ENCODE measurements around the gene PEA15. TPM values are rescaled to one million over a fixed set of nuclear protein-coding genes. Genes with fewer than 3 reads are reported as not detected.

Gene PEA15
- total RNA-seq (10 to 100 TPM in 1 of 2 experiments, 1 to 10 TPM in 1; 9.4 to 10.3 TPM), total RNA-seq (11.4 to 192 (median 42.1) reads per million in 172 experiments)
- 42.2 TPM for polyA plus RNA-seq (2013, experiment 1 of 2)
- polyA plus RNA-seq (2013, experiment 2 of 2): 39.0 TPM

- peak; percentile 30 to 85 (median 66) for DNase-seq
- ATAC-seq (ENCODE audit: poor library complexity): peak; percentile 80
- Mint-ChIP-seq H3K27me3 (no peaks in the 10 kb centered on the region), H3K27ac (peak within 1 kb of the TSS; percentile 76), H3K9me3 (no peaks in the 10 kb centered on the region), H3K36me3 (ENCODE audit: low read depth) (no peaks in the 10 kb centered on the region), H3K4me1 (ENCODE audit: low read depth) (peaks cover 42% of the 10 kb centered on the region), H3K4me3 (peak within 1 kb of the TSS; percentile 93)
- no peaks in the 10 kb centered on the region for H3K27me3 ChIP-seq (ENCODE audit: control insufficient read depth in 1 of 2, insufficient read depth in 2 of 2, low read length in 2 of 2)
- peak within 1 kb of the TSS; percentile 97 for H3K4me3 ChIP-seq (ENCODE audit: low read length)
- intact Hi-C loops (cut with DNase I, micrococcal nuclease): loop anchor here (5.0 kb wide), 2 partner anchors 47 to 108 kb away; partner anchors contain the start of gene IGSF8 (in 1 of the 2)
- CTCF ChIA-PET: interaction anchor here (1.0 kb wide), 1 partner anchor 86 kb away, joined by 6 read pairs; no protein-coding TSS in a partner anchor
- H3K4me1 ChIP-seq (ENCODE audit: insufficient read depth, low read length): peaks cover 42% of the 10 kb centered on the region
- peaks cover 11% of the 10 kb centered on the region for H3K36me3 ChIP-seq (ENCODE audit: insufficient read depth, low read length)
- POLR2A ChIA-PET: interaction anchor here (1.0 to 1.4 kb wide), 3 partner anchors 14 to 80 kb away, joined by 3 to 9 read pairs (median 4); partner anchors contain the start of genes DCAF8 and PEX19
- no peaks in the 10 kb centered on the region for H3K9me3 ChIP-seq (ENCODE audit: control insufficient read depth in 1 of 2, insufficient read depth in 1 of 2, low read length in 2 of 2)
- no peak for TF ChIP-seq CTCF (IDR thresholded peaks at IDR 0.05)
- H3K27ac ChIP-seq (ENCODE audit: low read depth in 1 of 2, low read length in 2 of 2): peak within 1 kb of the TSS; percentile 33 to 71
Observed at GRCh38 chr1:160205242-160206035, at the start of gene PEA15. Gene PEA15 (plus strand): TSS chr1:160205384. CDS start chr1:160211545, 6,161 bp downstream.

- no peak overlapping the region for H3K4me3 Mint-ChIP-seq
- ChIA-PET POLR2A (no interaction called here), CTCF (no interaction called here)
- intact Hi-C loops (cut with DNase I, micrococcal nuclease): no loop called here
- no peaks in the 10 kb centered on the region for H3K4me1 Mint-ChIP-seq (ENCODE audit: low read depth)
- Histone ChIP-seq H3K27ac (ENCODE audit: low read depth in 1 of 2, low read length in 2 of 2) (no peak overlapping the region), H3K4me3 (ENCODE audit: low read length) (no peak overlapping the region), H3K9me3 (ENCODE audit: control insufficient read depth in 1 of 2, insufficient read depth in 1 of 2, low read length in 2 of 2) (no peaks in the 10 kb centered on the region), H3K27me3 (ENCODE audit: control insufficient read depth in 1 of 2, insufficient read depth in 2 of 2, low read length in 2 of 2) (no peaks in the 10 kb centered on the region), H3K36me3 (ENCODE audit: insufficient read depth, low read length) (no peaks in the 10 kb centered on the region), H3K4me1 (ENCODE audit: insufficient read depth, low read length) (no peaks in the 10 kb centered on the region)
- H3K27me3 Mint-ChIP-seq: no peaks in the 10 kb centered on the region
- ATAC-seq (ENCODE audit: poor library complexity) (no peak), DNase-seq (no peak)
- H3K27ac Mint-ChIP-seq: no peak overlapping the region
- no peak for TF ChIP-seq CTCF (IDR thresholded peaks at IDR 0.05)
- H3K9me3 Mint-ChIP-seq: no peaks in the 10 kb centered on the region
- no peaks in the 10 kb centered on the region for H3K36me3 Mint-ChIP-seq (ENCODE audit: low read depth)
Observed at GRCh38 chr1:160156361-160156760, 48.8 kb upstream of the PEA15 start.

GRCh38 chr1:160157174-160157573 lies 48.0 kb upstream of the PEA15 start:
- TF ChIP-seq CTCF (IDR thresholded peaks at IDR 0.05): no peak
- no peak for ATAC-seq (ENCODE audit: poor library complexity)
- no peak overlapping the region for H3K27ac Mint-ChIP-seq
- H3K4me1 Mint-ChIP-seq (ENCODE audit: low read depth): no peaks in the 10 kb centered on the region
- CTCF ChIA-PET: no interaction called here
- Histone ChIP-seq H3K4me3 (ENCODE audit: low read length) (no peak overlapping the region), H3K27me3 (ENCODE audit: control insufficient read depth in 1 of 2, insufficient read depth in 2 of 2, low read length in 2 of 2) (no peaks in the 10 kb centered on the region), H3K36me3 (ENCODE audit: insufficient read depth, low read length) (no peaks in the 10 kb centered on the region), H3K9me3 (ENCODE audit: control insufficient read depth in 1 of 2, insufficient read depth in 1 of 2, low read length in 2 of 2) (no peaks in the 10 kb centered on the region), H3K4me1 (ENCODE audit: insufficient read depth, low read length) (no peaks in the 10 kb centered on the region), H3K27ac (ENCODE audit: low read depth in 1 of 2, low read length in 2 of 2) (no peak overlapping the region)
- no peaks in the 10 kb centered on the region for H3K9me3 Mint-ChIP-seq
- no peaks in the 10 kb centered on the region for H3K27me3 Mint-ChIP-seq
- H3K36me3 Mint-ChIP-seq (ENCODE audit: low read depth): no peaks in the 10 kb centered on the region
- DNase-seq: no peak
- POLR2A ChIA-PET: no interaction called here
- H3K4me3 Mint-ChIP-seq: no peak overlapping the region
- intact Hi-C loops (cut with DNase I, micrococcal nuclease): no loop called here

Measured in CD4-positive, alpha-beta T cell (primary cell).